NCI-H446 (cell line): ENCODE measurements around the gene B4GALNT4.
"Not testable (repeated sequence)": the region's sequence is repeated elsewhere in the genome, so short reads cannot be mapped to it uniquely, and the experiment has no call there.

Experiments
- DNase-seq, 2 experiments: peaks; one replicate each; lab custom pipeline; 2025; lab: John Stamatoyannopoulos, UW

Gene B4GALNT4

DNA sequence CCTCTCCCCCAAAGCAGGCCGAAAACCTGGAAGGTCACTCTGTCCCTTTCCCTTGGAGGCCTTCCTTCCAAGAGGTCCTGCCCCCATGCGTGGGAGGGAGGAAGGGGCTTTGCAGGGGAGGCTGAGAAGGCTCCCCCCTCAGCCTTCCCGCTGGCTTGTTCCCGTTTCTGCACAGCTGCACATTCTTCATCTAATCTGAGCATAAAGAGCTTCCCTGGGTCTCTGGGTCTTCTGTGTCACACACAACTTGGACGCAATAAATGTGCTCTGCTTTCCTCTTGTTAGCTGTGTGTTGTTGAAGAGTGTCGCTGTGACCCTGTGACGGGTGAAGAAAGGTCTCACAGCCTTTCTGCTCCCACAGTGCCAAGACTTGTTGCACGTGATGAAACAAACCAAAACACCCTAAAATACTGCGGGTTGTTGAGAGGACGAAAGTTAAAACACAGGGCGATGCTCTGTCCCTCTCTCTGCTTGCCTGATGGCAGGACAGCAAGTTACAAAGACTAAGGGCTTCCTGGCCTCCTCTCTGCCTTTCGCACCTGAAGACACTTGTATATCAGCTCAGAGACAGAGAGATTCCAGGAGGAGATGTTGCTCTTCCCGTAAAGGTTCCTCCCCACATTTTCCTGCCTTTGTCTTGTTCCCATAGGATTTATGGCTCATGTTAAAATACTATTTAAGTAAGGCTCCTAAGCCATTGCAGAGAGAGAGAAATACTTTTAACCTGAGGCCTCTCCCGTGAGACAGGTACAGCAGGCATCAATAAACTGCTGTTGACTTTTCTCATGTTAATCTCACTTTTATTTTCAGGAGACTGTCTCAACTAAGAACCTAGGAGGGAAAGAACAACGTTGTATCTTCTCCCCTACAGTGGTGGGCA, 33.3 kb upstream of the B4GALNT4 start:
- no peak for DNase-seq

DNA sequence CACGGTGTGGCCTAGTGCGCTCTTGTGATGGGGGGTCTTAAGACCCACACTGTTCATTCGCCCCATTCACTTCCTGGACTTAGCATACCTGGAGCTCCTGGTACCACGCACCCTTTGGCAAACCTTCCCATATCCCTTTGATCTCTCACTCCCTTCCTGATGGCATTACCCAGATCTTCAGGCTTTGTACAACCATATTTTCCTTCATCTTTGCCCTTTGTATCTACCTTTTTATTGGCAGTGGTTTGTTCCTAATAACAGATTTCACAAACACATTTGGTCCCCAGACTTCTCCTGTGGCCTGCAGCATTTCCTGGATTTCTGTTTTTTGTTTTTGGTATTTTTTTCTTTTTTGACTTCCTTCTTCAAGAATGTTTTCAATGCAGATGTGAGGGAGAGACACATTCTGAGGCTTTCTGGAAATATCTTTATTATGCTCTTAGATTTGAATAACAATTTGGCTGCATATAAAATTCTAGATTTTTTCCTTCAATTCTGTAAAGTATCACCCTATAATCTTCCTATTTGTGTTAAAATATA, 32.6 kb upstream of the B4GALNT4 start:
- DNase-seq, result no peak

DNA sequence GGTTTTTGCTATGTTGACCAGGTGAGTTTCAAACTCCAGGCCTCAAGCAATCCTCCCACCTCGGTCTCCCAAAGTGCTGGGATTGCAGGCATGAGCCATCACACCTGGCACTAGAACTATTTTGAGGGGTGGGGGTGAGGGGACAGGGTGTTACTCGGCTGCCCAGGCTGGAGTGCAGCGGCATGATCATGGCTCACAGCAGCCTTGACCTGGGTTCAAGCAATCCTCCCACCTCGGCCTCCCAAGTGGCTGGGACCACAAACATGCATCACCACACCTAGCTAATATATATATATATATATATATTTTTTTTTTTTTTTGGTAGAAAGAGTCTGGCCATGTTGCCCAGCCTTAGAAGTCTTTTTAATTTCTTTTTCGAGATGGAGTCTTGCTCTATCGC, 31.6 kb upstream of the B4GALNT4 start:
- DNase-seq, result no peak

DNA sequence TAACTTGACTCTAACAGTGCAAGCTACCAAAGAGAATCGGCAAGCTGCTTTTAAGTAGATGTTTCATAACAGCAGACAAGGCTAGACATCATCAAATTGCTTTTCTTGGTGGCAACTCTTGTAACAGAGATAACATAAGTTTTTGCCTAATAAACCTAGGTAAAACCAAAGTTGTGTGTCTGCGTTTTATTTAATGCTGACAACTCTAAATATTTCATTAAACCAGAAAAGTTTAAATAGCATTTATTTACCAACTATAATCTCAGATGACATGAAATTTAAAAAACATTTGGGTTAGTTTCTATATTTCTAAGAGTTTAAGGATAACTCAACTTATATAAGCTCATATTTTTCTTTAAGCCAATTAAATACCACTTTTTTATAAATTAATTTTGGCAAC, 29.3 kb upstream of the B4GALNT4 start:
- DNase-seq, result no peak

DNA sequence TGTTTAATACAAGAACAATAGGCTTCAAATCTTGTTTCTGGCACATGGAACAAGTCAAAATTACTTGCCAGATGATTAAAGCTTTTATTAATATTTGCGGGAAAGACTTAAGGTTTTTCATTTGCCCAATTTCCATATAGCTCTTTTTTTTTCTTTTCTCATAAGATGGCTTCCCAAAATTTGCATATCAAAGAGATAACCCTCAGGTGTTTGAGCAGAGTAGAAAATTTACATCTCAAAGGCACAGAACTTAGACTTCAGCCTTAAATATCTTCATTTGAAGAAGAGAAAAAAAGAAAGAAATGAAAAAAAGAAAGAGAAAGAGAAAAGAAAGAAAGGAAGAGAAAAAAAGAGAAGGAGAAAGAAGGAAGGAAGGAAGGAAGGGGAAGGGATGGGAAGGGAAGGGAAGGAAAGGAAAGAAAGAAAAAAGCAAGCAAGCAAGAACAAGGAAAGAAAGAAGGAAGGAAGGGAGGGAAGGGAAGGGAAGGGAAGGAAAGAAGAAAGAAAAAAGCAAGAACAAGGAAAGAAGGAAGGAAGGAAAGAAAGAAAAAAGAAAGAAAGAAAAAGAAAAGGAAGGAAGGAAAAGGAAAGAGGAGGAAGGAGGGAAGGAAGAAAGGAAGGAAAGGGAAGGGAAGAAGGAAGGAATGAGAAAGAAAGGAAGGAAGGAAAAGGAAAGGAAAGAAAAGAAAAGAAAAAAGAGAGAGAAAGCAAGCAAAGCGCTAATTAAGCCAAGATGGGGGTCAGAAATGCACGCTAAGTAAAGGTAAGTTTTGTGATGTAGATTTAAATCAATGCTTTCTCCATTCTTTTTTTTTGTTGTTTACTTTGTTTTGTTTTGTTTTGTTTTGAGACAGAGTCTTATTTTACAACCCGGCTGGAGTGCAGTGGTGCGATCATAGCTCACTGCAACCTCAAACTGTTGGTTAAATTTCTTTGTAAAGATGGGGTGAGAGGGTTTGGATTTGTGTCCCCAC, 28.5 kb upstream of the B4GALNT4 start:
- no peak for DNase-seq

DNA sequence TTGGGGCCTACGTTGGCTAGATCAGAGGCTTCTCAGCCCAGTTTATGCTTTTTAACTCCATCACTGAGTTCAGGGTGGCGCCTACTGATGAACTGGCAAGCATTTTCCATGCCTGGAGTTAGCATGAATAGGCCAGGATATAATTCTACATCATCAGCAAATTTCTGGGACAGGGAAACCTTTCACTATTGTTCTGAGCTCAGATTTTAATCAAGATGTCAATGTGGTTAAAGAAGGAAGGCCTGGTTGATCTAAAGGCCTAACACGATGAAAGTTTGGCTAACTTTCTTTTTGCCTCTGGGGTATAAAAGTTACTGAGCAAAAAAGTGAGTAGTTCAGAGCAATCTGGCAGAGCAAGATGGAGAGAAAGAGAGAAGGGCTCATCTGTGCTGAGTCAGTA, 27.0 kb upstream of the B4GALNT4 start:
- no peak for DNase-seq

DNA sequence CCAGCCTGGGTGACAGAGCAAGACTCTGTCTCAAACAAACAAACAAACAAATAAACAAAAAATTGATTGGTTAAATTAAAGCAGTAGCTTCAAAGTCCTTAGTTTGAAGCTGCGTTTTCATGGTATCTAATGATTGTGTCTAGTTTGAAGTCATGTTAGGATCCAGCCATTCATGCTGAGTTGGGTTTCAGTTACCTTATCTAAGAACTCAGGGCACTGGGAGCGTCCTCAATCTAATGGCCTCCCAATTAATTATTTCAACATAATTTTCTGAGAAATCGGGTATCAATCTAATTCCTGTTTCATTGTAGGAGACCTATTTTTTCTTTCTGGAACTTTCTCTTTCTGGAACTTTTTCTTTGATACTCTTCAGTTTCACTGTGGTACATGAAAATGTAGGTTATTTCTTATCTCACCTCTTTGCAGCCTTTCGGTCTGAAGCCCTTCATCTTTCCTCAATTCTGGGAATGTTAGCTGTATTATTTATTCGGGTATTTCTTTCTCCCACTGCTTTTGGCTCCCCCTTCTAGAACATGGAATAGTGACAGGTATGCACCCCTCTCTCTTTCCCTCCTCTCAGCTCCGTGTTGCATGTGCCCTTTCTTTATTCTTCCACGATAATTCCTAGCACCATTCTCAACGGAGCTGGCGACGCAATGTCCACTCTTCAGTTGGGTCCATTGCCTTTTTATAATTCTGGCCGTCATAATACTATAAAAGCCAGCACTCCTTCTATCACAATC, 24.3 kb upstream of the B4GALNT4 start:
- DNase-seq, result no peak

DNA sequence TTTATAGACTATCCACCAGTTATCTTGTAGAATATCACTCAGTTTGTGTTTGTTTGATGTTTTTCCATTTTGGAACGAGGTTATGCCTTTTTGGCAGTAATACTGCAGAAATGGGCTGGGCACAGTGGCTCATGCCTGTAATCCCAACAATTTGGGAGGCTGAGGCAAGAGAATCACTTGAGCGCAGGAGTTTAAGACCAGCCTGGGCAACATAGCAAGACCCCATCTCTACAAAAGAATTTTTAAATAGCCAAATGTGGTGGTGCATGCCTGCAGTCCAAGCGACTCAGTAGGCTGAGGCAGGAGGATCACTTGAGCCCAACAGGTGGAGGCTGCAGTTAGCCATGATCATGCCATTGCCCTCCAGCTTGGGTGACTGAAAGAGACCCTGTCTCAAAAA, 22.8 kb upstream of the B4GALNT4 start:
- DNase-seq, result no peak

DNA sequence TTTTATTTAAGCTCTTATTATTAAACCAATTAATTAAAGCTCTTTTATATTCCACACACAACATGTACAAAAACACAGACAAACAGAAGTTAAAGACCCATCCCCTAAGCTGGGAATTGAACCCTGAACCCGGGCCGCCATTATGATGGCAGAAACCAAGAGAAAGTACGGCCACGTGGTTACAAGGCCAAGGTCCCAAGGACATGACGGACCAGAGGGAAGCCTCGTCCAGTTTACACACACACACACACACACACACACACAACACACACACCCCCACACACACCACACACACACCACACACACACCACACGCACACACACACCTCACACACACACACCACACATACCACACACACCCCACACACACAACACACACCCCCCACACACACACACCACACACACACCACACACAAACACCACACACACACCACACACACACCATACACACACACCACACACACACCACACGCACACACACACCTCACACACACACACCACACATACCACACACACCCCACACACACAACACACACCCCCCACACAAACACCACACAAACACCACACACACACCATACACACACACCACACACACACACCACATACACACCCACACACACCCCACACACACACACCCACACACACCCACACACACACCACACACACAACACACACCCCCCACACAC, 19.9 kb upstream of the B4GALNT4 start:
- not testable (repeated sequence) for DNase-seq

DNA sequence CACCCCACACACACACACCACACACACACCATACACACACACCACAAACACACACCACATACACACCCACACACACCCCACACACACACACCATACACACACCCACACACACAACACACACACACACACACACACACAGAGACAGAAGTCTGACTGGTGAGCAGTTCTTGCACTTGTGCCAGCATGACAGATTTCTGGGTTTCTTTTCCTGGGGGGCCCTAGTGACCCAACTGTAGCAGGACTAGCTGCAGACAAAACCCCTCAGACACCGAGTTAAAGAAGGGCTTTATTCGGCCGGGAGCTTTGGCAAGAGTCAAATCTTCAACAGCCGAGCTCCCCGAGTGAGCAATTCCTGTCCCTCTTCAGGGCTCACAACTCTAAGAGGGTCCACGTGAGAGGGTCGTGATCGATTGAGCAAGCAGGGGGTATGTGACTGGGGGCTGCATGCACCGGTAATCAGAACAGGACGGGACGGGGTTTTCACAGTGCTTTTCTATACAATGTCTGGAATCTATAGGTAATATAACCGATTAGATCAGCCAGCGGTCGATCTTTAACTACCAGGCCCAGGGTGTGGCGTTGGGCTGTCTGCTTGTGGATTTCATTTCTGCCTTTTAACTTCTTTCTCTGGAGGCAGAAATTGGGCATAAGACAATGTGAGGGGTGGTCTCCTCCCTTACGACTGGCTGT, 19.1 kb upstream of the B4GALNT4 start:
- not testable (repeated sequence) for DNase-seq

DNA sequence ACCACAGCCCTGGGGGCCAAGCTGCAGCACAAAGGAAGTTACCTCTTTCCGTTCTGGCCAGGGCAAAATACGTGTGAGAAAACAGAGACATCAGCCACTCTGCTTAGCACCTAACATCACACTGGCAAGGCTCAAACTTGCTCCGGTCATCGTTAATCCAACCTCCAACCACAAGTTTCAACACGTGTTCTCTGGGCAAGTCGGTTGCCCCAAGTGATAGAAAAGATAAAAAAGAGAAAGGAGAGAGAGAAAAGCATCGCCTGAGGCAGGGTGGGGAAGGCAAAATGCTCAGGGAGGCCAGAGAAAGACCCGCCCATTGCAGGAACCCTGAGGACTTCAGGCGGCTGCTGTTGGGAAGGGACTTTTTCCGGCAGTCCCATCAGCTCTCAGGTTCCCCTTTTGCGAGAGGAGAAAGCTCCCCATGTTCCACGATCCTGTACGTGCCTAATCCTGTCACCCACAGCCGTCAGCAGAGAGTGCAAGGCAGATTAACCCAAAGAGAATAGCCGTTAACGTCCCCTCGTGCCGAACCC, 18.5 kb upstream of the B4GALNT4 start:
- no peak for DNase-seq

DNA sequence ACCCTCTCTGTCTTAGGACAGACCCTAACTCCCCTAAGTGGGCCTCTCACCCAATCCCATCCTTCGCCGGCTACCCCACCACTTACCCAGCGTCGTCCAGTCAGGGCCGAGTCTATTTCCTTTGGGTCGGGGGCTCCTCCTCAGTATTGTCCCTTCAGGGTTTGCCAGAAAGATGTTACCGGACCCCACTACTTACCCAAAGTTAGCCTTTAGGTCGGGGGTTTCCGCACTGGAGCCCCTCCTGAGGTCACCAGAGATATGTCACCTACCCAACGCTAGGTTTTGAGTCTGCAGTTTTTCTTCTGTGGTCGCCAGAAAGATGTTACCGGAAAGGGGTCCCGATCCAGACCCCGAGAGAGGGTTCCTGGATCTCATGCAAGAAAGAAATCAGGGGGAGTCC, 17.9 kb upstream of the B4GALNT4 start:
- DNase-seq, result no peak

DNA sequence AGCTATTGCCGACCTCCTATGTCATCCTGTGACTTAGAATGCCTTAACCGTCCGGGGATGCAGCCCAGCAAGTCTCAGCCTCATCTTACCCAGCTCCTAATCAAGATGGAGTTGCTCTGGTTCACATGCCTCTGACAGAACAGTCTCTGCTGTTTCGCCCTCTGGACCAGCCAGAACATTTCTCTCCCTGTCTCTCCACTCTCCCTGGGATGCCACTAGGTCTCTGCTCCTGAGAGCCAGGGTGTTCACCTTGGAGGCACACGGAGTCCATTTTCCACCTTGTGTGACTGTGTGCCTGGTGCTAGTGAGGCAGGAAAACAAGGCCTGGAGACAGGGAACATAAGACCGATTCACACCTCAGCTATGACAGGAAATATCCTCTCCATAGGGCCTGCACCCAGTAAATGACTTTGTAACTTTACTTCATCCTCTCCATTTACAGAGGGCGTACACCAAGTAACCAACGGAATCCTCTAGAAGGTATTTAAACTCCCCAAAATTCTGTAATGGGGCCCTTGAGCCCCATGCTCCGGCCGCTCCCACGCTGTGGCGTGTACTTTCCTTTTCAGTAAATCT, 16.8 kb upstream of the B4GALNT4 start:
- no peak for DNase-seq

DNA sequence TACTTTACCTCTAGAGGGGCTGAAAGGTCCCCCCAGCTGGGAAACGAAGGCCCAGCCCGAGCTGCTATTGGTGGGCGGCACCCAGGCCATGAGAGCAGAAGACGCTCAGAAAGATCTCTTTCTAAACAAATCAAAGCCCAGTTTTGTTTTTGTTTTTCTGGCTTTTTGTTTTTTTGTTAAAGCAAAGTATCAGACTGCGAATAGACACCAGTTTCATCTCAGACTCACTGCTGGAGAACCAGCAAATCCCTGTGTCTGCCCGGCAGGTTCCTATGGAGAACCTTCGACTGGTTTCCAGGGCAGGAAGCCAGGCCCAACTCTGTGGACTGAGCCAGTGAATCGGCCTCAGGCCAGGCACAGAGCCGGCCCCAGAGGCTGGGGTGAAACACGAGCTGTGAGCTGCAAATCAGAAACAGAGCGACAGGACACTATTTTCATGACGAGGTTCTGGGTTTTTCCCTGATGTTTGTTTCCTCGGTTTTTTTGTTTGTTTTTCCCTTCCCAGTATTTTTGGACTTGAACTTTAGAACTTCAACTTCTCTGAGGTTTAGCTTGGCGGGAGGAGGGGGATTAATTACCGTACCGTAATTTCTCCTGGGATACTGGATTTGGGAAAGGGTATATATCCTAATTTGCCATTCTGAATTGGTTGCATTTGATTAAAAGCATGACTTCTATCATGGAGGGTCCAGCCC, 16.0 kb upstream of the B4GALNT4 start:
- DNase-seq, result no peak

DNA sequence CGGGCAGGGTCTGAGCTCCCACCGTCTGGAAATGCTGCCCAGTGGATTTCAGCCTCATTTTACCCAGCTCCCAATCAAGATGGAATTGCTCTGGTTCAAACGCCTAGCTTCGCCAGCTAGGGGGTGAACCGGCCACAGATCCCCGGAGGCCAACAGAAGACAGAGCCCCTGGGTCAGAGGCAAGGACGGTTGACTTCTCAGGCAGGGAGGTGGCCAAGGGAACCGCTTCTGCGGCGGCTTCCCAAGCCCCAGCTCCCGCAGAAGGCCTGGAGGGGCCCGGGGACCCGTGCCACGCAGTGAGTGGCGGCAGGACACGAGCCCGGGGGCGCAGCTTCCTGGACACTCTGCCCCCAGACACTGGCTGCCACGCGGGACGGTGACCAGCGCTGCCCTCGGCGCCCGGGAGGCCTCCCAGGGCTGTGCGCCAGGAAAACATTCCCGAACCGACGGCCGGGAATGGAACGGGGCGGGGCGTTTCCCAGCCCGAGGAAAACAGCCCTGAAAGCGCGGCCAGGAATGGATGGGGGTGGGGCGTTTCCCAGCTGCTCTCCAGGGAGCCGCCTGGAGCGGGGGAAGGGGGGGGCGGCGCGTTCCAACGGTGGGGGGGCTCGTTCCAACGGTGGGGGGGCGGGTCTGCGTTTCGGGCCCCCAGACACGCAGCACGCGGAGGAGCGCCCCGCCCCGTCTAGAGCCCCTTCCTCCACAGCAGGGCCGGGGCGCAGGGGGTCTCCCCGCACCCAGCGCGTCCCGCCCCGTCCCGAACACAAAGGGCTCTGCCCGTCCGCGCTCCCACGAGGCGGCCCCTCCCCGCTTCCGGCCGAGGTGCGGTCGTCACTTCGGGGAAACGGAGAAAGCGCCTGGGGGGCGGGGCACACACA, 13.5 kb upstream of the B4GALNT4 start:
- peak in 1 of 2 experiments; percentile 61 for DNase-seq

DNA sequence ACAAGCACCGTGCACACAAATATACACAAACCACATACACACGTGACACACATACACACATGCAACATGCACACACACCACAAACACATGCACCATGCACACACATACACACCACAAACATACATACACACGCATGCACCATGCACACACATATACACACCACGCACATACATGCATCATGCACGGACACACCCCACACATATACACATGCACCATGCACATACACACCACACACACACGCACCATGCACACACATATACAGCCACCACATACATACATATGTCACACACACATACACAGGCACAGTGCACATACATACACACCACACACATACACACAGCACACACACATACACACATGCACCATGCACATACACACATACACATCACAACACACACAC, 12.7 kb upstream of the B4GALNT4 start:
- no peak for DNase-seq

DNA sequence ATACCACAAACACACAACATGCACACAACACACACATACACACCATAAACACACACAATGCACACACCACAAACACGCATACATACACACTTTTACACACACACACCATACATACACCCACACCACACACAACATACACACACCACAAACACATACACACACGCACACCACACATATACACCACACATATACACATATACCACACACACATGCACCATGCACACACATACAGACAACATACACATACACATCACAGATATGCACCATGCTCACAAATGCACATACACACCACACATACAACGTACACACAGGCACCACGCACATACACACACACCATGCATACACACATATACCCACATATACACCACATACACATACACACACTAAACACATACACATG, 11.7 kb upstream of the B4GALNT4 start:
- DNase-seq, result no peak

DNA sequence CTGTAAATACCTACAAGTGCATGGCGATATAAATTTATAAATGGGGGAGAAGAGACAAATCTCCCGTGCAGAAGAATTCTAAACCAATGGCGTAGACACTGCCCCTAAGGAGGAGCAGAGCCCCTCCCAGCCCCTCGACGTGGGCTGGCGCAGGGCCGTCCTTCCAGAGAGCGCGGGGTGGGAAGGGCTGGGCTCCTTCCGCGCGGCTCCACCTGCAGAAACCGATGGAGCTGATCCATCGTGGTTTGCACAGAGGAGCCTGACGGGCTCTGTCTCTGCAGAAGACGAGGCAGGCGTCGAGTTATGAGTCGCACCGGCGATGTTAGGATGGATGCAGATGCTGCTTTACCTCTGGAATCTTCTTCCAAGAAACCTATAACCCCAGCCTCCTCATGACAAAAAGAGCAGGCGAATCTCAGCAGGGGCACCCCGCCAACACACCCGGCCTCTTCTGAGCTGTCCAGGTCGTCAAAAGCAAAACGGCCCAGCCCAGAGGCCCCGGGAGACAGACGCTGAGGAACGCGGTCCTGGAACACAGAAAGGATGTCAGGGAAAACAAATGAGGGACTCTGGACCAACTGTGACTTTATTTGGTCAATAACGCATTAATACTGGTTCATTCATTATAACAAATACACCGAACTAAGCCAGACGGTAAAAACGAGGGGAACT, 11.0 kb upstream of the B4GALNT4 start:
- no peak for DNase-seq
